Measurements from ENCODE around the gene MOB2.

Gene MOB2

GRCh38 chr11:1422481-1422880, 64.1 kb downstream of the MOB2 start:
- CTCF ChIA-PET = no interaction called here
- Mint-ChIP-seq H3K4me1 (no peaks in the 10 kb centered on the region), H3K36me3 (no peaks in the 10 kb centered on the region), H3K9me3 (peaks cover 15% of the 10 kb centered on the region), H3K27ac (no peak overlapping the region), H3K27me3 (no peaks in the 10 kb centered on the region), H3K4me3 (no peak overlapping the region)
- DNase-seq = no peak

GRCh38 chr11:1421291-1421690, 65.3 kb downstream of the MOB2 start:
- Mint-ChIP-seq H3K4me1 (no peaks in the 10 kb centered on the region), H3K27me3 (no peaks in the 10 kb centered on the region), H3K36me3 (peaks cover 1% of the 10 kb centered on the region), H3K27ac (no peak overlapping the region), H3K4me3 (no peak overlapping the region), H3K9me3 (peaks cover 20% of the 10 kb centered on the region)
- CTCF ChIA-PET = no interaction called here
- no peak for DNase-seq

GRCh38 chr11:1419811-1420210, 66.8 kb downstream of the MOB2 start:
- no peak for DNase-seq
- H3K27me3 Mint-ChIP-seq = no peaks in the 10 kb centered on the region
- CTCF ChIA-PET = no interaction called here
- no peaks in the 10 kb centered on the region for H3K4me1 Mint-ChIP-seq
- H3K36me3 Mint-ChIP-seq = peaks cover 1% of the 10 kb centered on the region
- no peak overlapping the region for H3K27ac Mint-ChIP-seq
- no peak overlapping the region for H3K4me3 Mint-ChIP-seq
- H3K9me3 Mint-ChIP-seq = peaks cover 20% of the 10 kb centered on the region
